ENCODE results near the gene GGCT. TPM values are rescaled to one million over a fixed set of nuclear protein-coding genes. Genes with fewer than 3 reads are reported as not detected.
A peak's percentile ranks its signal among the peaks of the same experiment; 100 is the strongest.

Gene GGCT
- total RNA-seq, 4 donors from 2014 or later = 3.6 to 21.3 (median 16.5) TPM

- Histone ChIP-seq H3K36me3 (no peaks in the 10 kb centered on the region), H3K4me3 (peak overlapping the region in 3 of 4 donors; percentile 61 to 74 (median 73)), H3K9me3 (no peaks in the 10 kb centered on the region), H3K27me3 (no peaks in the 10 kb centered on the region), H3K27ac (peak overlapping the region; percentile 91 to 96 (median 94)), H3K4me1 (peaks cover 0 to 39% (median 24%) of the 10 kb centered on the region in 4 donors)
- TF ChIP-seq POLR2A (IDR thresholded peaks at IDR 0.05) = no peak
- no peak for TF ChIP-seq CTCF (IDR thresholded peaks at IDR 0.05)
- no peak for TF ChIP-seq POLR2AphosphoS5 (IDR thresholded peaks at IDR 0.05)
- TF ChIP-seq EP300 (IDR thresholded peaks at IDR 0.05; ENCODE audit: low read depth) = no peak
- DNase-seq = no peak
- intact Hi-C loops (cut with DNase I; ENCODE audit: low total_unique reads) (no loop called here), in situ Hi-C loops (cut with MboI; ENCODE audit: low pct_ligation_motif_present in 1 of 4, low pct_unique_long_range_greater_than_20kb in 1 of 4, low sequenced_read_pairs in 3 of 4) (no loop called here)
- WGBS, 2 donors (ENCODE audit: low coverage in 1 of 2) = 46 to 83% methylated on average over 4 to 14 of the region's 14 CpGs
These were observed 25.2 kb downstream of the GGCT start for GRCh38 chr7:30479202-30480120.

GRCh38 chr7:30478349-30479201 is 26.1 kb downstream of the GGCT start, which contains the start of gene NOD1:
Gene NOD1, minus strand, starts transcription at chr7:30478784. Its CDS starts 21,863 bp downstream, at chr7:30456921.
- Histone ChIP-seq H3K9me3 (no peaks in the 10 kb centered on the region), H3K4me3 (peak within 1 kb of the TSS; percentile 61 to 87 (median 74)), H3K27ac (peak within 1 kb of the TSS; percentile 91 to 96 (median 94)), H3K27me3 (no peaks in the 10 kb centered on the region), H3K36me3 (no peaks in the 10 kb centered on the region), H3K4me1 (peaks cover 0 to 40% (median 27%) of the 10 kb centered on the region in 4 donors)
- 0% methylated on average over 4 to 48 of the region's 77 CpGs for WGBS, 2 donors (ENCODE audit: low coverage in 1 of 2)
- intact Hi-C loops (cut with DNase I; ENCODE audit: low total_unique reads) (no loop called here), in situ Hi-C loops (cut with MboI; ENCODE audit: low pct_ligation_motif_present in 1 of 4, low pct_unique_long_range_greater_than_20kb in 1 of 4, low sequenced_read_pairs in 3 of 4) (no loop called here)
- peak in 2 of 5 experiments; percentile 21 to 22 for TF ChIP-seq CTCF (IDR thresholded peaks at IDR 0.05)
- TF ChIP-seq EP300 (IDR thresholded peaks at IDR 0.05; ENCODE audit: low read depth) = no peak
- peak; percentile 67 to 88 (median 85) for TF ChIP-seq POLR2AphosphoS5 (IDR thresholded peaks at IDR 0.05)
- peak; percentile 90 for TF ChIP-seq POLR2A (IDR thresholded peaks at IDR 0.05)
- DNase-seq = peak; percentile 88

- Histone ChIP-seq H3K4me1 (peaks cover 3 to 53% (median 31%) of the 10 kb centered on the region in 4 donors), H3K9me3 (no peaks in the 10 kb centered on the region), H3K36me3 (no peaks in the 10 kb centered on the region), H3K27me3 (no peaks in the 10 kb centered on the region), H3K27ac (peak overlapping the region in 2 of 4 donors; percentile 93 to 95), H3K4me3 (no peak overlapping the region)
- no peak for DNase-seq
- 29 to 64% methylated on average over 1 to 10 of the region's 10 CpGs for WGBS, 2 donors (ENCODE audit: low coverage in 1 of 2)
- in situ Hi-C loops (cut with MboI; ENCODE audit: low pct_ligation_motif_present in 1 of 4, low pct_unique_long_range_greater_than_20kb in 1 of 4, low sequenced_read_pairs in 3 of 4) = no loop called here
- intact Hi-C loops (cut with DNase I; ENCODE audit: low total_unique reads) = no loop called here
- TF ChIP-seq CTCF (IDR thresholded peaks at IDR 0.05) (no peak), POLR2AphosphoS5 (IDR thresholded peaks at IDR 0.05) (no peak), POLR2A (IDR thresholded peaks at IDR 0.05) (no peak), EP300 (IDR thresholded peaks at IDR 0.05; ENCODE audit: low read depth) (no peak)
These were observed 28.0 kb downstream of the GGCT start for GRCh38 chr7:30476459-30477145.
